A549 (cell line): ENCODE results near the gene KLHL2.
"Not testable (repeated sequence)": the region's sequence is repeated elsewhere in the genome, so short reads cannot be mapped to it uniquely, and the experiment has no call there.

ENCODE experiments used
- BHLHE40 ChIP-seq: IDR thresholded peaks from 2 replicates; pipeline ENCODE4 v1.6.1; 2012; ENCODE audit warnings: low read depth, low read length, inconsistent platforms
- CBX8 ChIP-seq: fragments of 200-600 bp; sonication (generic); IDR thresholded peaks from 2 replicates; pipeline ENCODE4 v1.6.1; 2016
- EP300 ChIP-seq, 2 experiments: fragments of >200 bp; sonication (Bioruptor Twin); formaldehyde crosslinking; IDR thresholded peaks; 2 replicates in 1 of 2; 3 replicates in 1 of 2; pipeline ENCODE4 v1.6.1; 2016 to 2017
- HDAC2 ChIP-seq: fragments of 200-600 bp; sonication (generic); IDR thresholded peaks from 2 replicates; pipeline ENCODE4 v1.6.1; 2016
- HOXA7 ChIP-seq: fragments of 250-450 bp; sonication (Bioruptor Pico); IDR thresholded peaks from 2 replicates; pipeline ENCODE4 v1.5.0; 2020; ENCODE audit warnings: mild to moderate bottlenecking, moderate library complexity
- HOXB5 ChIP-seq: fragments of 250-450 bp; sonication (Bioruptor Pico); IDR thresholded peaks from 2 replicates; pipeline ENCODE4 v1.5.0; 2020; ENCODE audit warnings: mild to moderate bottlenecking, moderate library complexity
- JUN ChIP-seq, 2 experiments: fragments of >200 bp; sonication (Bioruptor Twin); formaldehyde crosslinking; IDR thresholded peaks; 2 replicates in 1 of 2; 3 replicates in 1 of 2; pipeline ENCODE4 v1.6.1; 2016 to 2017
- NR3C1 ChIP-seq: fragments of >200 bp; sonication (Bioruptor Twin); formaldehyde crosslinking; IDR thresholded peaks from 3 replicates; pipeline ENCODE4 v1.6.1; 2017
- POLR2A ChIP-seq: IDR thresholded peaks from 2 replicates; pipeline ENCODE4 v1.6.1; 2012; ENCODE audit warnings: mild to moderate bottlenecking, low read length
- ZFP36 ChIP-seq: fragments of 450-650 bp; IDR thresholded peaks from 2 replicates; pipeline ENCODE4 v1.6.1; 2014; ENCODE audit warnings: borderline replicate concordance; ENCODE audit not compliant: partially characterized antibody
- TF ChIP-seq, protein P1 (sequence below): fragments of >200 bp; sonication (Bioruptor Twin); formaldehyde crosslinking; IDR thresholded peaks from 3 replicates; pipeline ENCODE4 v1.5.1; 2016
- TF ChIP-seq, protein P2 (sequence below): IDR thresholded peaks from 2 replicates; pipeline ENCODE4 v1.6.1; 2012
- TF ChIP-seq, protein P3 (sequence below): fragments of 450-650 bp; IDR thresholded peaks from 2 replicates; pipeline ENCODE4 v1.6.1; 2014; ENCODE audit warnings: antibody characterized with exemption

DNA sequence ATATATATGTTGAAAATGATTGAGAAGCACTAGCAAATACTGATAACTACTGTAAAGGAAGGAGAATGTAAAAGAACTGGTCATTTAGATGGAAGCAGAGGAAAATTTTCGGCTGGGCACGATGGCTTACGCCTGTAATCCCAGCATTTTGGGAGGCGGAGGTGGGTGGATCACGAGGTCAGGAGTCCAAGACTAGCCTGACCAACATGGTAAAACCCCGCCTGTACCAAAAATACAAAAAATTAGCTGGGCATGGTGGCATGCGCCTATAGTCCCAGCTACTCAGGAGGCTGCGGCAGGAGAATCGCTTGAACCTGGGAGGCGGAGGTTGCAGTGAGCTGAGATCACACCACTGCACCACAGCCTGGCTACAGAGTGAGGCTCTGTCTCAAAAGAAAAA is 22.4 kb upstream of the KLHL2 start:
- not testable (repeated sequence) for TF ChIP-seq NR3C1; ZFP36; HOXA7 (CRISPR knock-in tag); POLR2A; HOXB5 (CRISPR knock-in tag); CBX8; BHLHE40; EP300 (IDR thresholded peaks at IDR 0.05); JUN (IDR thresholded peaks at IDR 0.05); HDAC2
- TF ChIP-seq, protein P1, sequence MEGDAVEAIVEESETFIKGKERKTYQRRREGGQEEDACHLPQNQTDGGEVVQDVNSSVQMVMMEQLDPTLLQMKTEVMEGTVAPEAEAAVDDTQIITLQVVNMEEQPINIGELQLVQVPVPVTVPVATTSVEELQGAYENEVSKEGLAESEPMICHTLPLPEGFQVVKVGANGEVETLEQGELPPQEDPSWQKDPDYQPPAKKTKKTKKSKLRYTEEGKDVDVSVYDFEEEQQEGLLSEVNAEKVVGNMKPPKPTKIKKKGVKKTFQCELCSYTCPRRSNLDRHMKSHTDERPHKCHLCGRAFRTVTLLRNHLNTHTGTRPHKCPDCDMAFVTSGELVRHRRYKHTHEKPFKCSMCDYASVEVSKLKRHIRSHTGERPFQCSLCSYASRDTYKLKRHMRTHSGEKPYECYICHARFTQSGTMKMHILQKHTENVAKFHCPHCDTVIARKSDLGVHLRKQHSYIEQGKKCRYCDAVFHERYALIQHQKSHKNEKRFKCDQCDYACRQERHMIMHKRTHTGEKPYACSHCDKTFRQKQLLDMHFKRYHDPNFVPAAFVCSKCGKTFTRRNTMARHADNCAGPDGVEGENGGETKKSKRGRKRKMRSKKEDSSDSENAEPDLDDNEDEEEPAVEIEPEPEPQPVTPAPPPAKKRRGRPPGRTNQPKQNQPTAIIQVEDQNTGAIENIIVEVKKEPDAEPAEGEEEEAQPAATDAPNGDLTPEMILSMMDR = not testable (repeated sequence)
- TF ChIP-seq, protein P2, sequence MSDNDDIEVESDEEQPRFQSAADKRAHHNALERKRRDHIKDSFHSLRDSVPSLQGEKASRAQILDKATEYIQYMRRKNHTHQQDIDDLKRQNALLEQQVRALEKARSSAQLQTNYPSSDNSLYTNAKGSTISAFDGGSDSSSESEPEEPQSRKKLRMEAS = not testable (repeated sequence)
- TF ChIP-seq, protein P3, sequence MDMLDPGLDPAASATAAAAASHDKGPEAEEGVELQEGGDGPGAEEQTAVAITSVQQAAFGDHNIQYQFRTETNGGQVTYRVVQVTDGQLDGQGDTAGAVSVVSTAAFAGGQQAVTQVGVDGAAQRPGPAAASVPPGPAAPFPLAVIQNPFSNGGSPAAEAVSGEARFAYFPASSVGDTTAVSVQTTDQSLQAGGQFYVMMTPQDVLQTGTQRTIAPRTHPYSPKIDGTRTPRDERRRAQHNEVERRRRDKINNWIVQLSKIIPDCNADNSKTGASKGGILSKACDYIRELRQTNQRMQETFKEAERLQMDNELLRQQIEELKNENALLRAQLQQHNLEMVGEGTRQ = not testable (repeated sequence)
